T-helper 1 cell treated with Interleukin-12 subunit alpha and Interleukin-12 subunit beta and Interleukin-4 antibody, amounts not matched to agents 30 ng/mL and 1 ng/mL, for 36 hours (primary cell): ENCODE data around the gene GNPTAB. TPM values are rescaled to one million over a fixed set of nuclear protein-coding genes. Genes with fewer than 3 reads are reported as not detected.
"Not testable (repeated sequence)": the region's sequence is repeated elsewhere in the genome, so short reads cannot be mapped to it uniquely, and the experiment has no call there.

ENCODE experiments used
- intact Hi-C: fragments of 100-400 bp; cut with micrococcal nuclease; formaldehyde crosslinking; loops from one replicate; pipeline ENCODE4 v1.15.1; 2024
- total RNA-seq: library from RNA; stranded (reverse); gene quantifications from 2 replicates; pipeline ENCODE4 v1.2.3, GENCODE V29; 2022

Gene GNPTAB
- total RNA-seq, 1 donor from 2014 or later = 63.1 TPM

- intact Hi-C loops = no loop called here
These were observed 86.9 kb downstream of the GNPTAB start for GRCh38 chr12:101743724-101744472.

GRCh38 chr12:101743242-101743641 lies 87.5 kb downstream of the GNPTAB start:
- intact Hi-C loops = no loop called here

- intact Hi-C loops = no loop called here
These were observed 89.8 kb downstream of the GNPTAB start for GRCh38 chr12:101740980-101741379.

- intact Hi-C loops = no loop called here
These were observed 90.2 kb downstream of the GNPTAB start for GRCh38 chr12:101740566-101740965.

GRCh38 chr12:101738920-101739665 lies 91.7 kb downstream of the GNPTAB start, which contains the start of gene SYCP3:
TSS of gene SYCP3 (minus strand) at chr12:101739462. CDS start at chr12:101737935, 1,527 bp downstream.
- intact Hi-C loops = no loop called here

- intact Hi-C loops = no loop called here
These were observed 93.3 kb downstream of the GNPTAB start for GRCh38 chr12:101737476-101737875.

GRCh38 chr12:101734482-101734881 lies 96.3 kb downstream of the GNPTAB start:
- intact Hi-C loops = not testable (repeated sequence)

GRCh38 chr12:101733166-101733565 lies 97.6 kb downstream of the GNPTAB start:
- intact Hi-C loops = no loop called here

- intact Hi-C loops = no loop called here
These were observed 98.4 kb downstream of the GNPTAB start for GRCh38 chr12:101732318-101732717.

GRCh38 chr12:101729842-101730241 lies 100.9 kb downstream of the GNPTAB start:
- intact Hi-C loops = no loop called here

- intact Hi-C loops = no loop called here
These were observed 103.7 kb downstream of the GNPTAB start for GRCh38 chr12:101727098-101727497.

GRCh38 chr12:101722392-101722791 lies 108.4 kb downstream of the GNPTAB start:
- intact Hi-C loops = no loop called here

GRCh38 chr12:101720118-101720517 lies 110.6 kb downstream of the GNPTAB start:
- intact Hi-C loops = no loop called here

GRCh38 chr12:101719566-101719965 lies 111.2 kb downstream of the GNPTAB start:
- intact Hi-C loops = no loop called here

GRCh38 chr12:101714877-101715444 lies 115.8 kb downstream of the GNPTAB start:
- intact Hi-C loops = no loop called here

GRCh38 chr12:101713930-101714329 lies 116.8 kb downstream of the GNPTAB start:
- intact Hi-C loops = no loop called here

- intact Hi-C loops = no loop called here
These were observed 117.6 kb downstream of the GNPTAB start for GRCh38 chr12:101713059-101713682.

- intact Hi-C loops = no loop called here
These were observed 120.5 kb downstream of the GNPTAB start for GRCh38 chr12:101710288-101710687.

- intact Hi-C loops = no loop called here
These were observed 123.5 kb downstream of the GNPTAB start for GRCh38 chr12:101707131-101707782.

GRCh38 chr12:101706403-101706802 lies 124.4 kb downstream of the GNPTAB start:
- intact Hi-C loops = no loop called here

- intact Hi-C loops = no loop called here
These were observed 127.3 kb downstream of the GNPTAB start for GRCh38 chr12:101703487-101703886.
